HG03280 (cell line): ENCODE measurements around the gene ANKRD11.

Source experiments
- ATAC-seq: cut with Tn5 transposase; IDR thresholded peaks from one replicate; pipeline ENCODE4 v1.9.1; 2021; ENCODE audit warnings: mild to moderate bottlenecking, moderate library complexity; ENCODE audit not compliant: unreplicated experiment

The ANKRD11 gene

GRCh38 chr16:89490439-89491237 lies at the start of gene ANKRD11:
Gene ANKRD11 (minus strand): TSS chr16:89490561. CDS start chr16:89317019, 173,542 bp downstream.
- peak; percentile 87 for ATAC-seq

GRCh38 chr16:89538286-89538685 lies 47.9 kb upstream of the ANKRD11 start:
- no peak for ATAC-seq

- ATAC-seq: no peak
Observed at GRCh38 chr16:89537549-89537925, 47.2 kb upstream of the ANKRD11 start.

- no peak for ATAC-seq
Observed at GRCh38 chr16:89536886-89537548, 46.7 kb upstream of the ANKRD11 start.

GRCh38 chr16:89536371-89536770 lies 46.0 kb upstream of the ANKRD11 start:
- ATAC-seq: no peak

- no peak for ATAC-seq
Observed at GRCh38 chr16:89534252-89534756, 43.9 kb upstream of the ANKRD11 start.

- no peak for ATAC-seq
Observed at GRCh38 chr16:89531821-89532526, 41.6 kb upstream of the ANKRD11 start.

- ATAC-seq: no peak
Observed at GRCh38 chr16:89530401-89531381, 40.3 kb upstream of the ANKRD11 start.

GRCh38 chr16:89529097-89529496 lies 38.7 kb upstream of the ANKRD11 start:
- ATAC-seq: no peak

GRCh38 chr16:89525146-89525913 lies 35.0 kb upstream of the ANKRD11 start:
- ATAC-seq: no peak

GRCh38 chr16:89523680-89524344 lies 33.5 kb upstream of the ANKRD11 start:
- no peak for ATAC-seq

- no peak for ATAC-seq
Observed at GRCh38 chr16:89522287-89522686, 31.9 kb upstream of the ANKRD11 start.

- ATAC-seq: no peak
Observed at GRCh38 chr16:89519881-89520280, 29.5 kb upstream of the ANKRD11 start.

- no peak for ATAC-seq
Observed at GRCh38 chr16:89517128-89517527, 26.8 kb upstream of the ANKRD11 start.

GRCh38 chr16:89512453-89512852 lies 22.1 kb upstream of the ANKRD11 start:
- no peak for ATAC-seq

GRCh38 chr16:89511374-89511773 lies 21.0 kb upstream of the ANKRD11 start:
- ATAC-seq: no peak

- ATAC-seq: no peak
Observed at GRCh38 chr16:89510526-89510925, 20.2 kb upstream of the ANKRD11 start.

- peak; percentile 73 for ATAC-seq
Observed at GRCh38 chr16:89507834-89508590, 17.7 kb upstream of the ANKRD11 start, which contains the start of gene SPG7. Gene SPG7 (plus strand): TSS chr16:89508403. CDS start chr16:89508418, 15 bp downstream.
